Karpas-422 (cell line): ENCODE measurements around the gene CFTR. TPM values are rescaled to one million over a fixed set of nuclear protein-coding genes. Genes with fewer than 3 reads are reported as not detected.
"Not testable (repeated sequence)": the region's sequence is repeated elsewhere in the genome, so short reads cannot be mapped to it uniquely, and the experiment has no call there.

Experiments used
- DNase-seq: peaks from one replicate; pipeline ENCODE4 v3.0.0-alpha.2; 2015
- H2AFZ ChIP-seq: fragments of 200-600 bp; sonication (generic); 2 replicates; pipeline ENCODE4 v1.6.1; 2014; ENCODE audit warnings: antibody characterized with exemption, low read length, mixed read lengths
- H3K27ac ChIP-seq: fragments of 200-600 bp; sonication (generic); 2 replicates; pipeline ENCODE4 v1.5.1; 2014; ENCODE audit warnings: mild to moderate bottlenecking, low read length, moderate library complexity
- H3K27me3 ChIP-seq: fragments of 200-600 bp; sonication (generic); 2 replicates; pipeline ENCODE4 v1.6.1; 2014; ENCODE audit warnings: low read length, mixed read lengths
- H3K36me3 ChIP-seq: fragments of 200-600 bp; sonication (generic); 2 replicates; pipeline ENCODE4 v1.6.1; 2014; ENCODE audit warnings: low read length, mixed read lengths; ENCODE audit not compliant: insufficient read depth
- H3K4me1 ChIP-seq: fragments of 200-600 bp; sonication (generic); 2 replicates; pipeline ENCODE4 v1.6.1; 2014; ENCODE audit warnings: mild to moderate bottlenecking, low read length, mixed read lengths
- H3K4me2 ChIP-seq: fragments of 200-600 bp; sonication (generic); 2 replicates; pipeline ENCODE4 v1.6.1; 2014; ENCODE audit warnings: low read length, low read depth, mild to moderate bottlenecking; ENCODE audit not compliant: poor library complexity, severe bottlenecking
- H3K4me3 ChIP-seq: fragments of 200-600 bp; sonication (generic); 2 replicates; pipeline ENCODE4 v1.5.1; 2014; ENCODE audit warnings: mild to moderate bottlenecking, antibody characterized with exemption, low read length, mixed read lengths
- H3K79me2 ChIP-seq: fragments of 200-600 bp; sonication (generic); 2 replicates; pipeline ENCODE4 v1.6.1; 2014; ENCODE audit warnings: mild to moderate bottlenecking, low read length, mixed read lengths
- H3K9ac ChIP-seq: fragments of 200-600 bp; sonication (generic); 2 replicates; pipeline ENCODE4 v1.6.0; 2014; ENCODE audit warnings: low read length
- H3K9me2 ChIP-seq: fragments of 200-600 bp; sonication (generic), shearing (Covaris generic); replicated peaks from 2 replicates; pipeline ENCODE4 v1.6.0; 2014; ENCODE audit warnings: mild to moderate bottlenecking, low read length, moderate library complexity; ENCODE audit not compliant: insufficient read depth
- H3K9me3 ChIP-seq: fragments of 300-700, 200-600 bp; sonication (generic); 2 replicates; pipeline ENCODE4 v1.6.1; 2014; ENCODE audit warnings: low read length, mixed read lengths
- H4K20me1 ChIP-seq: fragments of 200-600 bp; sonication (generic); 2 replicates; pipeline ENCODE4 v1.6.1; 2014; ENCODE audit warnings: mild to moderate bottlenecking, antibody characterized with exemption, low read length, low read depth; ENCODE audit not compliant: insufficient read depth
- total RNA-seq: library from RNA; depleted of rRNA; stranded (reverse); fragments of >200 nt; shearing (Covaris generic); gene quantifications from 2 replicates; pipeline ENCODE4 v1.2.3, GENCODE V29; 2014; ENCODE audit warnings: low replicate concordance

The CFTR gene
- total RNA-seq, 1 experiment from 2014 or later, result not detected

DNA sequence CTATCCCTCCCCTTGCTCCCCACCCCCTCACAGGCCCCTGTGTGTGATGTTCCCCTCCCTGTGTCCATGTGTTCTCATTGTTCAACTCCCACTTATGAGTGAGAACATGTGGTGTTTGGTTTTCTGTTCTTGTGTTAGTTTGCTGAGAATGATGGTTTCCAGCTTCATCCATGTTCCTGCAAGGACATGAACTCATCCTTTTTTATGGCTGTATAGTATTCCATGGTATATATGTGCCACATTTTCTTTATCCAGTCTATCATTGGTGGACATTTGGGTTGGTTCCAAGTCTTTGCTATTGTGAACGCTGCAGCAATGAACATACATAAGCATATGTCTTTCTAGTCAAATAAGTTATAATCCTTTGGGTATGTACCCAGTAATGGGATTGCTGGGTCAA is 37.4 kb downstream of the CFTR start:
- not testable (repeated sequence) for H4K20me1 ChIP-seq, H3K4me1 ChIP-seq, H3K36me3 ChIP-seq, H3K79me2 ChIP-seq, H3K27ac ChIP-seq, H3K9me3 ChIP-seq, H3K9ac ChIP-seq, H2AFZ ChIP-seq, DNase-seq, H3K9me2 ChIP-seq, H3K4me3 ChIP-seq, H3K27me3 ChIP-seq, H3K4me2 ChIP-seq

- no peaks in the 10 kb centered on the region for H3K9me2 ChIP-seq
- H3K4me1 ChIP-seq, result no peaks in the 10 kb centered on the region
- no peaks in the 10 kb centered on the region for H4K20me1 ChIP-seq
- no peak overlapping the region for H2AFZ ChIP-seq
- H3K9me3 ChIP-seq, result no peaks in the 10 kb centered on the region
- H3K27ac ChIP-seq, result no peak overlapping the region
- no peak for DNase-seq
- H3K36me3 ChIP-seq, result no peaks in the 10 kb centered on the region
- no peak overlapping the region for H3K9ac ChIP-seq
- H3K27me3 ChIP-seq, result no peaks in the 10 kb centered on the region
- H3K4me2 ChIP-seq, result no peak overlapping the region
- no peaks in the 10 kb centered on the region for H3K79me2 ChIP-seq
- H3K4me3 ChIP-seq, result no peak overlapping the region
Observed at GRCh38 chr7:117530390-117530789, 50.6 kb downstream of the CFTR start.

- Histone ChIP-seq H3K4me3 (no peak overlapping the region), H2AFZ (no peak overlapping the region), H3K9me2 (no peaks in the 10 kb centered on the region), H3K9ac (no peak overlapping the region), H3K27ac (no peak overlapping the region), H3K79me2 (no peaks in the 10 kb centered on the region), H3K4me1 (no peaks in the 10 kb centered on the region), H4K20me1 (no peaks in the 10 kb centered on the region), H3K36me3 (no peaks in the 10 kb centered on the region), H3K27me3 (no peaks in the 10 kb centered on the region), H3K4me2 (no peak overlapping the region), H3K9me3 (no peaks in the 10 kb centered on the region)
- no peak for DNase-seq
Observed at GRCh38 chr7:117531595-117532244, 51.9 kb downstream of the CFTR start.

DNA sequence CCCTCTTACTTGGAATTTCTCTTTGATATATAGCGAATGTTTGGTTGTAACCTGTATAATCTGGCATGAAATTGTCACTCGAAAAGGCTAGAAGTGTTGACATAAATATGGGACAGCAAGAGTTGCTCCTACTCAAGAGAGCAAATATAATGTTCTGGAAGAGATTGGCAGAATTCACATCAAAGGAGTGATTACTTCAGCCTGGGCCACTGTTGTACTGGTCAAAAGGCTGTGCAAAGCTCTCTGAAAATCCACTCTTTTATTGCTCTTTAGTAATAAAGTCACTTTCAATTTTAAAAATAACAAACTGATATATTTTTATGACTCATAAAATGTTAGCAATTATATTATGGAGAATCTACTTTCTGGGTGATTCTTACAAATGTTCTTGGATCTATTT is 58.2 kb downstream of the CFTR start:
- DNase-seq, result no peak
- no peak overlapping the region for H2AFZ ChIP-seq
- no peak overlapping the region for H3K27ac ChIP-seq
- H3K4me1 ChIP-seq, result no peaks in the 10 kb centered on the region
- H3K9ac ChIP-seq, result no peak overlapping the region
- H3K4me3 ChIP-seq, result no peak overlapping the region
- no peaks in the 10 kb centered on the region for H3K36me3 ChIP-seq
- no peaks in the 10 kb centered on the region for H3K27me3 ChIP-seq
- no peaks in the 10 kb centered on the region for H3K79me2 ChIP-seq
- no peaks in the 10 kb centered on the region for H3K9me2 ChIP-seq
- H3K4me2 ChIP-seq, result no peak overlapping the region
- no peaks in the 10 kb centered on the region for H3K9me3 ChIP-seq
- no peaks in the 10 kb centered on the region for H4K20me1 ChIP-seq

DNA sequence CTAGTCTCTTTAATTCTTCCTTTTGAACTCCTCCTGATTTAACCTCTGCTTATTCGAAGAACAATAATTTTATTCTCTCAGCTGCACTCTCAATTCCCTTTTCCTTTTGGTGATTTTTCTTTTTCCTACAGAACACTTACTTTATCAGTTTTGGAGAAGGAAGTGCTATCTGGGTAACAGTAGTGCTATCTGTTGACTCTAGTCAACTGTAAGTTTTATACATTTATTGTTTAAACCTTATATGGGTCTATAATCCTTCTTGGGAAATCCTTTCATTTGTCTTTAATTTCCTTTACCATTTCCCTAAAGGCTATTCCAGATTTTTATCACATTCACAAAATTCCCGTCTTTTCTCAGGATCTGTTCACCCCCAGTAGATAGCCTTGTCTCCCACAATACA is 64.2 kb downstream of the CFTR start:
- no peak for DNase-seq
- no peaks in the 10 kb centered on the region for H4K20me1 ChIP-seq
- no peaks in the 10 kb centered on the region for H3K9me3 ChIP-seq
- no peak overlapping the region for H2AFZ ChIP-seq
- no peaks in the 10 kb centered on the region for H3K9me2 ChIP-seq
- no peaks in the 10 kb centered on the region for H3K27me3 ChIP-seq
- no peak overlapping the region for H3K27ac ChIP-seq
- H3K4me3 ChIP-seq, result no peak overlapping the region
- H3K79me2 ChIP-seq, result no peaks in the 10 kb centered on the region
- no peaks in the 10 kb centered on the region for H3K36me3 ChIP-seq
- H3K4me2 ChIP-seq, result no peak overlapping the region
- H3K4me1 ChIP-seq, result no peaks in the 10 kb centered on the region
- no peak overlapping the region for H3K9ac ChIP-seq

- no peaks in the 10 kb centered on the region for H3K27me3 ChIP-seq
- no peak overlapping the region for H2AFZ ChIP-seq
- no peaks in the 10 kb centered on the region for H3K4me1 ChIP-seq
- no peaks in the 10 kb centered on the region for H3K79me2 ChIP-seq
- H4K20me1 ChIP-seq, result no peaks in the 10 kb centered on the region
- no peak for DNase-seq
- no peaks in the 10 kb centered on the region for H3K36me3 ChIP-seq
- no peak overlapping the region for H3K4me2 ChIP-seq
- no peak overlapping the region for H3K27ac ChIP-seq
- H3K9me2 ChIP-seq, result no peaks in the 10 kb centered on the region
- no peak overlapping the region for H3K9ac ChIP-seq
- no peaks in the 10 kb centered on the region for H3K9me3 ChIP-seq
- no peak overlapping the region for H3K4me3 ChIP-seq
Observed at GRCh38 chr7:117548035-117548434, 68.2 kb downstream of the CFTR start.

DNA sequence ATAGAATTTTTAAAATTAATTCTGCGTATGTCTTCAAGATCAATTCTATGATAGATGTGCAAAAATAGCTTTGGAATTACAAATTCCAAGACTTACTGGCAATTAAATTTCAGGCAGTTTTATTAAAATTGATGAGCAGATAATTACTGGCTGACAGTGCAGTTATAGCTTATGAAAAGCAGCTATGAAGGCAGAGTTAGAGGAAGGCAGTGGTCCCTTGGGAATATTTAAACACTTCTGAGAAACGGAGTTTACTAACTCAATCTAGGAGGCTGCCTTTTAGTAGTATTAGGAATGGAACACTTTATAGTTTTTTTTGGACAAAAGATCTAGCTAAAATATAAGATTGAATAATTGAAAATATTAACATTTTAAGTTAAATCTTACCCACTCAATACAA is 70.8 kb downstream of the CFTR start:
- H3K4me2 ChIP-seq, result no peak overlapping the region
- H3K9me3 ChIP-seq, result no peaks in the 10 kb centered on the region
- H3K9me2 ChIP-seq, result no peaks in the 10 kb centered on the region
- no peak for DNase-seq
- no peaks in the 10 kb centered on the region for H3K27me3 ChIP-seq
- H3K27ac ChIP-seq, result no peak overlapping the region
- no peak overlapping the region for H3K9ac ChIP-seq
- no peak overlapping the region for H2AFZ ChIP-seq
- H3K4me1 ChIP-seq, result no peaks in the 10 kb centered on the region
- no peaks in the 10 kb centered on the region for H4K20me1 ChIP-seq
- no peak overlapping the region for H3K4me3 ChIP-seq
- H3K36me3 ChIP-seq, result no peaks in the 10 kb centered on the region
- no peaks in the 10 kb centered on the region for H3K79me2 ChIP-seq

- no peaks in the 10 kb centered on the region for H3K9me2 ChIP-seq
- H3K4me2 ChIP-seq, result no peak overlapping the region
- no peaks in the 10 kb centered on the region for H3K9me3 ChIP-seq
- H3K4me3 ChIP-seq, result no peak overlapping the region
- no peak overlapping the region for H2AFZ ChIP-seq
- no peaks in the 10 kb centered on the region for H3K36me3 ChIP-seq
- DNase-seq, result no peak
- H4K20me1 ChIP-seq, result no peaks in the 10 kb centered on the region
- H3K27ac ChIP-seq, result no peak overlapping the region
- H3K79me2 ChIP-seq, result no peaks in the 10 kb centered on the region
- H3K27me3 ChIP-seq, result no peaks in the 10 kb centered on the region
- no peaks in the 10 kb centered on the region for H3K4me1 ChIP-seq
- H3K9ac ChIP-seq, result no peak overlapping the region
Observed at GRCh38 chr7:117552660-117553059, 72.8 kb downstream of the CFTR start.

DNA sequence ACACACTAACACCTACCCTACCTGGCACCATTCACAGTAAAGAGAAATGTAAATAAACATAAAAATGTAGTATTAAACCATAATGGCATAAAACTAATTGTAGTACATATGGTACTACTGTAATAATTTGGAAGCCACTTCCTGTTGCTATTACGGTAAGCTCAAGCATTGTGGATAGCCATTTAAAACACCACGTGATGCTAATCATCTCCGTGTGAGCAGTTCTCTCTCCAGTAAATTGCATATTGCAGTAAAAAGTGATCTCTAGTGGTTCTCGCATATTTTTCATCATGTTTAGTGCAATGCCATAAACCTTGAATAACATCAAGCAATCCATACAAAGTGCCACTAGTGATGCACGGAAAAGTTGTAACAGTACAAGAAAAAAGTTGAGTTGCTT is 75.4 kb downstream of the CFTR start:
- no peaks in the 10 kb centered on the region for H4K20me1 ChIP-seq
- no peaks in the 10 kb centered on the region for H3K79me2 ChIP-seq
- H3K9me3 ChIP-seq, result no peaks in the 10 kb centered on the region
- H3K4me2 ChIP-seq, result no peak overlapping the region
- no peak overlapping the region for H3K4me3 ChIP-seq
- DNase-seq, result no peak
- no peaks in the 10 kb centered on the region for H3K27me3 ChIP-seq
- no peak overlapping the region for H3K27ac ChIP-seq
- H2AFZ ChIP-seq, result no peak overlapping the region
- H3K9me2 ChIP-seq, result no peaks in the 10 kb centered on the region
- H3K9ac ChIP-seq, result no peak overlapping the region
- H3K4me1 ChIP-seq, result no peaks in the 10 kb centered on the region
- no peaks in the 10 kb centered on the region for H3K36me3 ChIP-seq
